Stimulated activated CD8-positive, alpha-beta memory T cell treated with anti-CD3 and anti-CD28 coated beads, Interleukin-4, amount 100 ng/mL, for 1 hour (primary cell): ENCODE results near the gene CTNNA3.

Source experiments
- DNase-seq, 2 donors: peaks; one replicate each; pipeline ENCODE4 v3.0.0-alpha.2; 2020; ENCODE audit warnings: low read depth in 2 of 2, low spot score in 1 of 2

Gene CTNNA3

DNA sequence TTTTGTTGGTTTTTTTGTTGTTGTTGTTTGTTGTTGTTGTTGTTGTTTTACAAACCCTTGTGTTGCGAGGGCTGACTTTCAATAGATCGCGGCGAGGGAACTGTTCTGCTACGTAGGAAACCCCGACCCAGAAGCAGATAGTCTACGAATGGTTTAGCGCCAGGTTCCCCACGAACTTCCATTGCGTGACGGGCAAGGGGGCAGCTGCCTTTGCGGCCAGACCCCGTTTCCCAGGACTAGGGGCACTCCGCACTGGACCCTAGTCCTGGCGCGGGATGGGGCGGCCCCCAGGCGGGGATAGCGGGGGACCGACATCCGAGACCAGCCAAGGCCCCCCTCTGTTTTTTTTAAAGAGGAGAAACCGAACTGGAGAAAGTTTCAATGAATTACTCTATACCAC, 650.6 kb downstream of the CTNNA3 start:
- no peak for DNase-seq

DNA sequence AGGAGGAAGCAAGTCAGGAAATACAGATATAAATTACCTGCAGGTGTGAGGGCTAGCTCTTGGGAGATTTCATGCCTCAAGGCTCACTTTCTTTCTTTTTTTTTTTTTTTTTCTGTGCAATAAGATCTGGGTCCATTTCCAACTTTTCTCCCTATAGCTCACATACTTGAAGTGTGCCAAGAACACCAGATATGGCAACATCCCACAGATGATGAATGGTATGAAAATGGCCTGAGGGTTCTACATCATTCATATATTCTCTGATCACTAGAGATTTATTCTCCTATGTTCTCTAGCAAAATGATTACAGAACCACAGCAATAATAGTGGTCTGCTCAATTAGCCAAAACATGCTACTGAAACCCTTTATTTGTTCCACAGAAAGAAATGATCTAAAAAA, 653.0 kb downstream of the CTNNA3 start:
- DNase-seq, result no peak

DNA sequence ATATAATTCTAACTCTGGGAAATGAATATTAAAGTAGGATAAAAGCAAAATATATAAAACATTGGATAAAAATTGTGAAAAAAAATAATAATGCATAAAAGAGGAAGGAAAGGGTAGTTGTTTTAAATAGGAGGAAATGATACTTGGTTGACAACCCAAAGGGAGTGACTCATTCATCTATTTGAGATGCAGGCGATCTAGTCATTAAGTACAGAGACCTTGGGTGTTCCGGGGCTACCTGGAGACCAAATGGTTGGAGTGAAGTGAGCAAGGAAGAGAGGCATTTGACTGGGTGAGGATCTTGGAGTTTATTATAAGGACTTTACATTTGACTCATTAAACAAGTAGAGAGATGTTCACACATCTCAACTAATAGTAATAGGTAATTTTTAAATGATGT, 659.2 kb downstream of the CTNNA3 start:
- no peak for DNase-seq

DNA sequence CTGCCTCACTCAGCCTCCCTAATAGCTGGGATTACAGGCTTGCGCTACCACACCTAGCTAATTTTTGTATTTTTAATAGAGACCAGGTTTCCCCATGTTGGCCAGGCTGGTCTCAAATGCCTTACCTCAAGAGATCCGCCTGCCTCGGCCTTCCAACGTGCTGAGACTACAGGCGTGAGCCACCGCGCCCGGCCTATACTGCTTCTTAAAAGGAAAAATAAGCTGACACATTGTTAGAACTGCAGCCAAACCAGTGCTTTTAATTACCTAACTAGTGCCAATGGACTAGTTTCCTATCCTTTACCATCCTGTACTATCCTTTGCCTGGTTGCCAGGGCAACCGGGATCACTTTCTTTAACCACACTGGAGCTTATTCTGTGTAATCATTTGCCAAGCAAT, 662.1 kb downstream of the CTNNA3 start:
- no peak for DNase-seq

DNA sequence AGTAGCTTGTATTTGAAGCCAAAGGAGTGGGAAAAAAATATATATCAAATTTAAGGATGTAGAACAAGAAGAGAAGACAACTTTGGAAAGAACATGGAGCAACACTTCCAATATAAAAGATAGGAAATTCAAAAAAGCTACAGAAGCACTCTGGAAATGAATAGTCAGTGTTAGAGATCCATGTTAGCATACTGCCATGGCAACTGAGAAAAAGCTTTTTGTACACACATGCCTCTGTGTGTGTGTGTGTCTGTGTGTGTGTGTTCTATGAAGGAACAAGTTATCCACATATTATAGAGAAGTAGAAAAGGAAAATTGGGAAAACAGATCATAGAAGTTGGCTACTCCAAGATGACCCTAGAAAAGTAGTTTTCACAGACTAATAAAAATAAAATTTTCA, 673.9 kb downstream of the CTNNA3 start:
- DNase-seq, result no peak

DNA sequence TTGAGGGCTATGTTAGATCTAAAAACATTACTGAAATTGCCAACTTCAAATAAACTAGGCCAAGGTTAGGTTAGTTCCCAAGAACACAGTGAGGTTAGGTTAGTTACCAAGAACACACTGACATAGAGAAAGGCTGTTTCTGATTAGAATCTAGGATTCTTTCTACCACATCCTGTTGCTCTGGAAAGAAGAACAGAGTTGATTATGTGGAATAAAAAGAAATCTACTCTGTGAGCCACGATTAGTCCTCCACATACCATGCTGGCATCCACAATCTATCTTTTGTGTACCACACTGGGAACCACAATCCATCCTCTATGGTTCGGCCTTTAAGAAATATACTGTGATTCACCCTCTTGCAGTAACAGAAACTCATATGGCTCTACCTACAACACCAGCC, 678.8 kb downstream of the CTNNA3 start:
- no peak for DNase-seq

DNA sequence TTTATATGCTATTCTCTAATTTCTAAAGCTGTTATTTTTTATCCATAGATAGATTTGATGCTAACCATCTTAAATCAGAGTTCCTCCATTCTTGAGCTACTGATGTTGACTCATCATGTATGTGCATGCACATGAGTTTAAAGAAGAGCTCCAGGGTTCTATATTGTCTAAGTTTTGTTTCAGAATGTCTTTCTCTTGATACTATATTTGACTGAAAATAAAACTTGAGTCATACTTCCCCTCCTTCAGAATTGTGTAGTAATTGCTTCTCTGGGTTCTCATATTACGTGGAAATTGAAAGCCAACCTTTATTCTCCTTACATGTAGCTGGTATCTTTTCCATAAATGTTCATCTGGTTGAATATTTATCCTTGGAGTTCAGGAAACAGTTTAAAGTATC, 680.8 kb downstream of the CTNNA3 start:
- no peak for DNase-seq

DNA sequence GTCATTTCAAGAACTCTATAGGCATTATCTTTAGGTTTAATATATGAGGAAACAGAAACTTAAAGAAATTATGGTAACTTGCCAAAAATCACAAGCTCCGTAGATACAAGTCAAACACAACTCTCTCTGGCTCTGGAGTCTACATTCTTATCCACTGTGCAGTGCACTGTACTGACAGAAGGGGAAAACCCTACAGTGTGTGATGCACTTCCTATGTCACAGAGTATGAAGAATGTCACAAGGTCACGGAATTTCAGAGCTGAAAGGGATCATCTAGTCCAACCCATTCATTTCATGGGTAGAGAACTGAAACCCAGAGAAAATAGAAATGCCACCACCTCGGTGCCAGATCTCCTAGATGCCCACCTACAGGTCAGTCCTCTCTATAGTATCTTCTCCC, 684.0 kb downstream of the CTNNA3 start:
- no peak for DNase-seq

DNA sequence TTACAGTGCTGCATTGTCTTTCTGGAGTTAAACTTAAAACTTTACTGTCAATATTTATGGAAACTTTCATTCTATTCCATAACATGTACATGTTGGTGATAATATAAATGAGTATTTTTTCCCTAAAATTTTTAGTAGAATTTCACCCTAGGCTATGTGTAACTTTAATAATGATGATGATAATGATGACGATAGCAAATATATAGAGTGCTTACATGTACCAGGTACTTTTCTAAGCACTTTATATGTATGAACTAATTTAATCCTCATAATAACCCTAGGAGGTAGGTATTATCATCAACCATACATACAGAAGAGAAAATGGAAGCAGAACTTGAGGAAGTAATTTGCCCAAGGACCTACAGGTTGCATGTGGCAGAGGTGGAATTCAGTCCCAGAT, 684.5 kb downstream of the CTNNA3 start:
- no peak for DNase-seq

DNA sequence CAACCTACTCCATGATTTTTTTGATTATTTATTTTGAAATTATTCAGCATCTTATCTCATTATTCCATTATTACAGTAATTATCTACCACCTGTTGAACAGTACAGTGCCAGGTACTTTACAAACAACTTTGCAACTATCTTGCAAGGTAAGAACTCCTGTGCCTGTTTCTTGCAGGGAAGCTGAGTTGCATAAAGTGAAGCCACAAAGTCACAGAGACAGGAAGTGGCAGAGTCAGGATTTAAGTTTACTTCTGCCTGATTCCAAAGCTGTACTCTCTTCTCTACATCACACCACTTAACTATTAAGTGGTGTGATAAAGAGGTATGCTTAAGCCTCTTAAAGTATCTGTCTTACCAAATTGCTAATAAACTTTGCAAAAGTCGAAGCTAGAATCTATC, 690.0 kb downstream of the CTNNA3 start:
- DNase-seq, result no peak

DNA sequence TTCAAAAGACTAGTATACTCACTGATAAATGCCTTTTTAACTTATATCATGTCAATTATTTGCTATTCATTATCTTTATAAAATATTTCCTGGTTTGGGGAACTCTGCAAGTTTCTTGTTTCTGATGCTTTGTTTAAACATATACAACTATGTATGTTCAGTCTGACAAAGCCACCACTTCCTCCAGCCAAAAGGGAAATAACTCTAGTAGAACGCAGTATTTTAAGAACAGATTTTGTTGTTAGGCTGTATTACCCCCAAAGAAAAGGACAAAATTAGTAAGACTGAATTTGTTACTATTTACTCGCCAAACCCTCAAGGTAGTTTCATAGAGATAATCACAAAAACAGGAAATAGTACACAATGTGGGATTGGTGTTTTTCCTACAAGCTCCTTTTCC, 691.3 kb downstream of the CTNNA3 start:
- DNase-seq, result no peak

DNA sequence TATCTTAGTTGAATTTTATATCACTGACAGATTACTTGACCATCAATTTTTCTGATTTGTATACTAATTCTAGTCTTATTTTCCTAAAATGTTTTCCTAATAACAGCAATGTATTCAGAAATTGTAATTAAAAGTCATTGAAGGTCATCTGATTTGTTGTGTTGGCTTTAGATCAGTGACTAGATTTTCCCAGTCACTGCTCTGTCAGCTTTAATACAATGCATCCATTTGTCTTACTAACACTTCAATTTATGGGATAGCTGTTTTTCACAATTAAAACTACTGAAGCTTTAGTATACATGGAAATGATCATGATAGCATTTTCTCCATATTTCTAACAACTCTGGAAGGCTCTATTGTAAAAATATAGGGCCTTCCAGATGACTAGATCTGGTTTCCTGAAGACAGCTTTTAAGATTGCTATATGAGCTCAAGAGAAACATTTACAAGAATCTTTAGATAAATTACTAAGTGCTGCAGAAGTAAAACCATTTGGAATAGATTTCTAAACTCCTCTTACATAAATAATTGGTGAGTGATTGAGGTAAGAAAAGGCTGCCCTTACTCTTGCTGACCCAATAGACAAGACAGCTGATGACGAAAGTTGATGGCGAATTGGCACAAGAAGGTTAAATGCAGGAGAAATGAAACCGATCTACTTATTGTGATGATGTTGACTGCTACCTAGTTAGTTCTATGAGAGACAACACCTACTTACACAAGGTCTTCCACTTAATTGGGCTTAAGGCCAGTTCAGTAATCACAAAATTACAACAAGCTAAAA, 696.0 kb downstream of the CTNNA3 start:
- no peak for DNase-seq

DNA sequence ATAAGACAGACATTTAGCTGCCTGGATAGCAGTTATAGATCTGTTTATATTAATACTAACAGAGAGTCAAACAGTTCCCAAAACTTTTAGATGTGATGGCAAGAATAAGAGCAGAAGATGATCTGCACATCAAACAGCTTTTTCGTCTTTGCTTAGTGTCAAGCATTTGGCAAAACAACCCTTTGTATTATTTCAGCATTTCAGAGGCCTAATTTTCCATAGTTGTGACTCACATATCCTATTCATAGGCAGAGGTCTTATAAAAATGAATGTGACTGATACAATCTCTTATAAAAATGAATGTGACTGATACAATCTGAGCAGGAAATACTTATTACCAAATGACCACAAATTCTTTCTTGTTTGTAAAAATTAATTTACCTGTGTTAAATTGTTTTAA, 699.0 kb downstream of the CTNNA3 start:
- no peak for DNase-seq

DNA sequence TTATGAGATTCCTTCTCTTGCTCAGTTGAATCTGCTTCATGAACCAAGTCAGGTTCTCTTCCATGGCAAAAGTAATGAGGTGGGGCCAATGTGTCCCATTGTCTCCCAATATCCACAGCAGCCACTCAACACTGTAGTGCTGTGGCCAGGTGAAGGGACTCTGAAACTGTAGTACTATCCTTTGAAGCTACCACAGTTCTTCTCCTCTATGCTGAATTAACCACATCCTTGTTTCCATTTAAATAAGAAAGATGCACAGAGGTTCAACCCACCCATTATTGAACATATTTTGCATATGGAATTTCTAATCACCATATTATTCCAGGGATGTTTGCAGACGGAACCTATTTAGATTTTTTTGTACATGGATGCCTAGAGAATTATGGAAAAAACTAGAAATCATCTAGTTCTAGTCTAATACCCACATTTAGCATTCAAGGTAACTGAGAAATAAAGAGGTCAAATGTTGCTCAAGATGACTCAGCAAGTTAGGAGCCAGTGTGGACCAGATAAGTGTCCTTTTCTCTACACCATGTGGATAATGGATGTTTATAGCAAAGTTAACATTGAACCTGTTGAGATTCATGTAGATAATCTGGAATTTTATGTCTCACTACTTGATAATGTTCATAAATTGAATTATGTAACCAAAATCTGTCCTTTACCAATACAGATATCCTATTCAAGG, 705.7 kb downstream of the CTNNA3 start:
- no peak for DNase-seq

DNA sequence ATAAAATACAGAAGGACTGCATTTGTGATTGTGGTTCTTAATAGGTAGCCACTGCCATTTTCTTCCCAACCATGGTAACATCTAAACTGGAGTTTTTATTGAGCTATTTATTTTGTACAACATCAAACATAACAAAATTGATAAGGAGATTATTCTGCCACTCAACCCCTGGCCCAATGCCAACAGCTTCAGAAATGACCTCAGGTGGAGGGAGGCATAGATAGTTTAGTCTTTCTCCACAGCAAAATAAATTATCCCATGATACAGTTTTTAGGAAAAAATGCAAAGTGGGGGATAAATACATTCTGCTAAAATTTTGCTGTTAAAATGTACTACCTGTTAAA, 712.5 kb downstream of the CTNNA3 start:
- DNase-seq, result no peak

DNA sequence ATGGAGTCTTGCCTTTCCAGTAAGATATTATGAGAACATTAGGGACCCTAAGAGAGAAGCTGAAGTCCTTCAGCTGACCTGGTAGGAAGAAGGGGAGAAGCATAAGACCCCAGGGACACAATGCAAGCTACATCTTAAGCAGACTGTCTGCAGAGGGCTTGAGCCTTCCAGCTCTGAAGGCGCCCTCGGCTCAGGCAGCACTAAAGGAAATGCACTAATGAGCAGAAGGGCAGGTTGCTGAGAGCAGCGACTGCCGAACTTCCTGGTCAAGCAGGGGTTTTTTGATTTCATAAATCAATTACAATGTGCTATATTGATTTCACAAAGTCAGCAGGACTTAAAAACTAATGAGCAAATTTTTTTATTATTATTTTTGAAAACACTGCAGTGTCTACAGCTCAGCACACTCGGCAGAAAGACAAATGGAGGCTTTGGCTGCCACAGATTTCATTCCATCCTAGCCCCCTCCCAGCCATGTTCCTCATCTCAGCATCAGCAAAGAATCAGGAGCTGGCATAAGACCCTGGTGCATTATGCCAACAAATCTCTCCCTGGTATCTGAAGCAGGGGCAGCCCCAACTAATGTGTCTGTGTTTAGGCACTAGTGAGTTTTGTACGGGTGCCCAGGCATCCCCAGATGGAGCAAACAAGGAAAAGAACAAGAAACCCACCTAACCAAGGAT, 713.1 kb downstream of the CTNNA3 start:
- DNase-seq, result no peak

DNA sequence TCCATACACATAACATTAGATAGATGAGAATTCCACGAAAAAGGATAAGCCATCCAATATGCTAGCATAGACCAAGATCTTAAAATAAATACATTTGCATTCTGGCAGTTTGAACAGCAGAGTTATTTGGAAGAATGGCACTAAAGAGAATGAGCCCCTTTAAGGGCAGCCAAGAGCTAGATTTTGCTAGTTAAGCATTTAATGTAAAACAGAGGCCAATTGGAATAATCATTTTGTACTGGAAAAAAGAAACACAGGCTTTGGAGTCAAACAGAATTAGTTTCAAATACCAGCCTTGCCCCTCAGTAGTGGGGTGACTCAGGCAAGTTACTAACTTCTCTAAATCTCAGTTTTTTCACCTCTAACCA, 714.0 kb downstream of the CTNNA3 start:
- DNase-seq, result no peak

DNA sequence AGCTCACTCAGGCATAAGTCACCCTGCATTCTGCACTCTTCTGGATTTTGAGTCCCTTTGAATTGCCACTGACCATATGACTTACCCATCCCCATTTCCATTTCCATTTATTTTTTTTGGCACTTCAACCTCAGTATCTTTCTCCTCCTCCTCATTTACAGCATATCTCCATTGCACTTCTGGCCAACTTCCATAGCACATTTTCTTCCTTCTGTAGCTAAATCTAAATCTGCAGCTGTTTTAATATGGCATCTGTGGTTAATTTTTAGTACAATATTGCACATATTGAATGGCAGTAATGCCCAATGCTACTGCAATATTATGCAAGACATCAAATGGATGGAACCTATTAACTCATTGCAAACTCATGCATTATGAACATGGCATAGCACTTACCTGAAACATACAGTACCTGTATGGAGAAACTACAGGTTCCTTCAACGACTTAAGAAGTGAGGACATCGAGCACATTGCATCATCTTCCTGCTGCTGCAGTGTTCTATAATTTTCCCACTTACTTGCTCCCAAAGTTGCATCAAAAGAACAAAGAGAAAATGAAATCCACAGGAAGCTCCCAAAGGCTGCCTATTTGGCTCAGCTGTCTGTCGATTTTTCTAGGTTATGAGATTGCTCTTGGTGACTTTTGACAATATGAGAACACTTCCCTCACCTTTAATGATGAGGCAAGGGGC, 714.5 kb downstream of the CTNNA3 start:
- DNase-seq, result no peak

DNA sequence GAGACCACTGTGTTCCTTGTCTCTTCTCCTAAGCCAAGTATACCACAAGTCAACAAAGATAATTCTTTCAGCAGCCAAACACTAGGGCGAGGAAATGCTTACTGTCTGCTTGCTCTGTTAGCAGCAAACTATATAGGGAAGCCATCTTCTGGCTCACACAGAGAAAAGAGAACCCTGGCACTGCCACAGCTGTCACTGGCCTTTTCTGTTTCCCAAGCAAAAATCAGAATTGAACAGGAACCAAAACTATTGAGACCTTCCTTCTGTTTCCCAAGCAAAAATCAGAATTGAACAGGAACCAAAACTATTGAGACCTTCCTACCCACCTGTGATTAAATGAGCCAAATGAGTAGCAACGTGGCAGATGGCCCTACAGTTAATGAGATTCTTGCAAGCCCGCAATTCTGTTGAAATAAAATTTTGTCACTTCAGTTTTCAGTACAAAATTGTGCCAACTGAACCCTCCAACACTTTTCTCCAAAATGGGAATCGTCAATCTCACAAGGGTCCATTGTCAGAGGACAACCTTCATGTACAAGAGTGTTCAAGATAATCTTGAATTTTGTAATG, 715.7 kb downstream of the CTNNA3 start:
- DNase-seq, result no peak

DNA sequence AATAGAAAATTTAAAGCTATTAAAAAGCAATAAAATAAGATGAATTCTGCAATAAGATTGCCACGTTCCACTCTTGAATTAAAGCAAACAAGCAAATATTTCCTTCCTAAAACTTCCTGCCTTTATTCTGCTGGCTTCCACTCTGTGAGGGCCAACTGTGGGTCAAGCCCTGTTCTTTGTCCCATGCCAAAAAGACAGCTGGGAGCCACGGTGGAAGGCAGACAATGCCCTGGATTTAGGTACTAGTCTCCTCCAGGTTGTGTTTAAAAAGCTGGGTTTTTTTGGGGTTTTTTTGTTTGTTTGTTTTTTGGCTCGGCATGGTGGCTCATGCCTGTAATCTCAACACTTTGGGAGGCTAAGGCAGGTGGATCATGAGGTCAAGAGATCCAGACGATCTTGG, 731.0 kb downstream of the CTNNA3 start:
- no peak for DNase-seq

DNA sequence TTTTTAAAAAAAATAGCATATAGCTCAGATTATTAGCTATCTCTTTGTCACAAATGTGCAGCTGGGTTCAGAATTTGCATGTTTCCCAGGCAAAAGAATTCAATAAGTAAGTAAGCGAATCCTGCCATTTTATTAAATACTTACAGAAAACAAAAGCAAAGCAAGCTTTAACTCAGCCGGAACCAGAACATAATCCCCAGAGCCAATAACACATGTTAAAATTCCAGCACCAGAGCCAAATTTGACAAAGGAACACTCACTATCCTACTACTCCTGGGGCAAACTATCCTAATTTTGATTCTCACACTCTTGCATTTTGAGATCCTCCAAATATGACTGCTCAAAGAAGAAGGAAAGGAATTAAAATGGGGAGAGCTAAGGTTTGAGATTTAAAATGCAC, 737.5 kb downstream of the CTNNA3 start:
- no peak for DNase-seq

DNA sequence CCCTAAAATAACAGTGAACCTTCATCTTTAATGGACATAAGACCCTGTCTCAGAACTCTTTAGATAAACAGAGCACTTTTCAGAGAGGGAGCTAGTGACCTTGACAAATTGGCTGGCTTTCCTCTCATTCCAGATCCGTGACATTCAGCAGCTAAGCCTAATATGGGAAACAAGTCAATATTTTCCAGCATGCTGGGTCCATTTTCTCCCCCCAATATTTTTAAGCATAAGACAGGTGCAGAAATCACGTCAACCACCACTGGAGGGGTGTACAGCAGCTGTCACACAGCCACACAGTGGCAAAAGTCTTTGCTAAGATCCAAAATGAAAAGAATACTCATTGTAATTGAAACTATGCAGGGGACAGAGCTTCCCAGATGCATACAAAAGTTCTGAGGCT, 744.1 kb downstream of the CTNNA3 start:
- no peak for DNase-seq
